ENCODE measurements around the gene C1QTNF8. TPM values are rescaled to one million over a fixed set of nuclear protein-coding genes. Genes with fewer than 3 reads are reported as not detected.

C1QTNF8 gene
- total and polyA plus RNA-seq, 2 donors (not counting 1 experiment from before 2014, with no cell fraction given), result not detected

DNA sequence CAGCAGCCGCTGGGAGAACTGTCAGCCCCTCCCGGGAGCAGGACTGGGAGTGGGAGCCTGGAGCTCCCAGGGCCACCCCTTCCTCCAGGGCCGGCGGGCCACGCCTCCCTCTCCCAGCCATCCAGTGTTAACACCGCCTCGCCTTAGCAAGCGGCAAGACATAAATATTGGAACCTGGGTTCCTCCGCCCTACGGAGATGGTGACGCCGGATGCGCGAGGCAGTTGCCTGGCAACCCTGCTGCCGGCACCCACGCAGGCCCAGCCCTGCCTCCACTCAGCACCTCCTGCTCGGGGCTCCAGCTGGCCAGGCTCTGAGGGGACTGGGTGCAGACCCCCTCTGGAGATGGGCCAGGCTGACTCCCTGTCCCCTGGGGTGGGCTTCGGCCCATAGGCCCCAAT, 29.4 kb upstream of the C1QTNF8 start:
- CTCF ChIA-PET, result no interaction called here
- Histone ChIP-seq H3K27me3 (replicated peaks in 1 of 4; ENCODE audit: control extremely low read depth in 1 of 4, control insufficient read depth in 3 of 4, insufficient read depth in 4 of 4, low read length in 3 of 4) (no peaks in the 10 kb centered on the region), H3K36me3 (replicated peaks in 1 of 2; ENCODE audit: control extremely low read depth in 1 of 2, control insufficient read depth in 1 of 2, extremely low read depth in 1 of 2, insufficient read depth in 2 of 2, low read length in 1 of 2) (no peaks in the 10 kb centered on the region), H3K4me3 (ENCODE audit: control extremely low read depth in 1 of 5, extremely low read depth in 1 of 5, insufficient read depth in 1 of 5, low read depth in 2 of 5, low read length in 4 of 5) (no peak overlapping the region), H3K4me2 (replicated peaks; ENCODE audit: low read depth, low read length, poor library complexity, severe bottlenecking) (no peak overlapping the region), H3K9ac (ENCODE audit: low read length) (no peak overlapping the region), H3K9me3 (ENCODE audit: control extremely low read depth in 1 of 3, control insufficient read depth in 2 of 3, insufficient read depth in 1 of 3, low read length in 2 of 3) (peaks cover 0 to 5% (median 0%) of the 10 kb centered on the region in 3 donors), H3K79me2 (ENCODE audit: control insufficient read depth, insufficient read depth, low read length) (no peaks in the 10 kb centered on the region), H4K20me1 (ENCODE audit: control insufficient read depth, insufficient read depth, low read length, poor library complexity, severe bottlenecking) (no peaks in the 10 kb centered on the region), H3K27ac (ENCODE audit: low read length in 2 of 2) (no peak overlapping the region), H3K4me1 (ENCODE audit: control insufficient read depth in 2 of 2, insufficient read depth in 2 of 2, low read length in 2 of 2) (no peaks in the 10 kb centered on the region), H2AFZ (ENCODE audit: insufficient read depth, low read depth, low read length, poor library complexity, severe bottlenecking) (no peak overlapping the region)
- POLR2A ChIA-PET, result no interaction called here
- H3K27me3 Mint-ChIP-seq, result no peaks in the 10 kb centered on the region
- ATAC-seq (ENCODE audit: low read depth) (no peak), DNase-seq (no peak)
- TF ChIP-seq, protein P1, sequence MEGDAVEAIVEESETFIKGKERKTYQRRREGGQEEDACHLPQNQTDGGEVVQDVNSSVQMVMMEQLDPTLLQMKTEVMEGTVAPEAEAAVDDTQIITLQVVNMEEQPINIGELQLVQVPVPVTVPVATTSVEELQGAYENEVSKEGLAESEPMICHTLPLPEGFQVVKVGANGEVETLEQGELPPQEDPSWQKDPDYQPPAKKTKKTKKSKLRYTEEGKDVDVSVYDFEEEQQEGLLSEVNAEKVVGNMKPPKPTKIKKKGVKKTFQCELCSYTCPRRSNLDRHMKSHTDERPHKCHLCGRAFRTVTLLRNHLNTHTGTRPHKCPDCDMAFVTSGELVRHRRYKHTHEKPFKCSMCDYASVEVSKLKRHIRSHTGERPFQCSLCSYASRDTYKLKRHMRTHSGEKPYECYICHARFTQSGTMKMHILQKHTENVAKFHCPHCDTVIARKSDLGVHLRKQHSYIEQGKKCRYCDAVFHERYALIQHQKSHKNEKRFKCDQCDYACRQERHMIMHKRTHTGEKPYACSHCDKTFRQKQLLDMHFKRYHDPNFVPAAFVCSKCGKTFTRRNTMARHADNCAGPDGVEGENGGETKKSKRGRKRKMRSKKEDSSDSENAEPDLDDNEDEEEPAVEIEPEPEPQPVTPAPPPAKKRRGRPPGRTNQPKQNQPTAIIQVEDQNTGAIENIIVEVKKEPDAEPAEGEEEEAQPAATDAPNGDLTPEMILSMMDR (IDR thresholded peaks at IDR 0.05), result no peak
- TF ChIP-seq EZH2 (IDR thresholded peaks at IDR 0.05; ENCODE audit: borderline replicate concordance, insufficient read depth, low read depth, low read length, poor library complexity, severe bottlenecking), result no peak
- no peaks in the 10 kb centered on the region for H3K9me3 Mint-ChIP-seq (ENCODE audit: insufficient read depth)
- intact Hi-C loops (cut with micrococcal nuclease), result no loop called here
- 36% methylated on average over 18 of the region's 18 CpGs for WGBS (ENCODE audit: insufficient coverage)
- H3K27ac Mint-ChIP-seq, result no peak overlapping the region
- no peak overlapping the region for H3K4me3 Mint-ChIP-seq
- H3K4me1 Mint-ChIP-seq, result no peaks in the 10 kb centered on the region

DNA sequence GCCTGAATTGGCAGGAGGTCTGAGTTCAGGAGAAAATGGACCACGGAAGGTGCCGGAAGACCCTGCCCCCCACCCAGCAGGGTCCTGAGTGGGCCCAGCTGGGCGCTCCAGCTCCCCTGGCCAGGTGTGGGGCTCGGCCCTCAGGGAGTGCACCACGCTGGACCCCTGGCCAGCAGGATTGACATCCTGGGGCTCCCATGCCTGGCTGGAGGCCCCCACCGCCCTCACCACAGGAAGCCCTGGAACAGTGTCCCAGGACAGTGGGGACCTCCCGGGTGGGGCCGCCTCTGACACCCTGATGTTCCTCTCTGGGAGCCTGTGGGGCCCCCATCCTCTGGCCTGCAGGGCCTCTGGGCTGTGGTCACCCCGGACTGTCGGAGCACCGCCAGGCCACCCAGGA, 28.8 kb upstream of the C1QTNF8 start:
- POLR2A ChIA-PET, result no interaction called here

More for the DNA sequence above, 28.8 kb upstream of the C1QTNF8 start:
- Histone ChIP-seq H3K27ac (ENCODE audit: low read length in 2 of 2) (no peak overlapping the region), H3K4me1 (ENCODE audit: control insufficient read depth in 2 of 2, insufficient read depth in 2 of 2, low read length in 2 of 2) (peaks cover 0 to 6% of the 10 kb centered on the region in 2 donors), H3K4me2 (replicated peaks; ENCODE audit: low read depth, low read length, poor library complexity, severe bottlenecking) (no peak overlapping the region), H3K79me2 (ENCODE audit: control insufficient read depth, insufficient read depth, low read length) (no peaks in the 10 kb centered on the region), H3K36me3 (replicated peaks in 1 of 2; ENCODE audit: control extremely low read depth in 1 of 2, control insufficient read depth in 1 of 2, extremely low read depth in 1 of 2, insufficient read depth in 2 of 2, low read length in 1 of 2) (no peaks in the 10 kb centered on the region), H4K20me1 (ENCODE audit: control insufficient read depth, insufficient read depth, low read length, poor library complexity, severe bottlenecking) (no peaks in the 10 kb centered on the region), H3K27me3 (replicated peaks in 1 of 4; ENCODE audit: control extremely low read depth in 1 of 4, control insufficient read depth in 3 of 4, insufficient read depth in 4 of 4, low read length in 3 of 4) (no peaks in the 10 kb centered on the region), H2AFZ (ENCODE audit: insufficient read depth, low read depth, low read length, poor library complexity, severe bottlenecking) (no peak overlapping the region), H3K4me3 (ENCODE audit: control extremely low read depth in 1 of 5, extremely low read depth in 1 of 5, insufficient read depth in 1 of 5, low read depth in 2 of 5, low read length in 4 of 5) (no peak overlapping the region), H3K9ac (ENCODE audit: low read length) (no peak overlapping the region), H3K9me3 (ENCODE audit: control extremely low read depth in 1 of 3, control insufficient read depth in 2 of 3, insufficient read depth in 1 of 3, low read length in 2 of 3) (peaks cover 0 to 2% (median 0%) of the 10 kb centered on the region in 3 donors)
- peak overlapping the region; percentile 46 for H3K27ac Mint-ChIP-seq
- H3K9me3 Mint-ChIP-seq (ENCODE audit: insufficient read depth), result no peaks in the 10 kb centered on the region
- H3K4me3 Mint-ChIP-seq, result no peak overlapping the region
- H3K4me1 Mint-ChIP-seq, result peaks cover 4% of the 10 kb centered on the region
- CTCF ChIA-PET, result no interaction called here
- TF ChIP-seq, protein P1 (IDR thresholded peaks at IDR 0.05), result no peak
- no peak for TF ChIP-seq EZH2 (IDR thresholded peaks at IDR 0.05; ENCODE audit: borderline replicate concordance, insufficient read depth, low read depth, low read length, poor library complexity, severe bottlenecking)
- ATAC-seq (ENCODE audit: low read depth) (no peak), DNase-seq (no peak)
- 86% methylated on average over 11 of the region's 11 CpGs for WGBS (ENCODE audit: insufficient coverage)
- no peaks in the 10 kb centered on the region for H3K27me3 Mint-ChIP-seq
- intact Hi-C loops (cut with micrococcal nuclease), result no loop called here

Data from B cell (primary cell).